Spleen (tissue), 11 donors: ENCODE data around the gene TIGIT. TPM values are rescaled to one million over a fixed set of nuclear protein-coding genes. Genes with fewer than 3 reads are reported as not detected.
A peak's percentile ranks its signal among the peaks of the same experiment; 100 is the strongest.

ENCODE experiments used
- DNase-seq: peaks from one replicate; pipeline ENCODE4 v3.0.0-alpha.2; 2020
- H3K27ac ChIP-seq, 8 donors: fragments of 200-600 bp; sonication (generic) in 7 of 8; 1 replicate in 4 of 8; 2 replicates in 4 of 8; pipeline versions ENCODE4 v1.5.0 to v1.8.0; 2016 to 2021; ENCODE audit warnings: inconsistent platforms in 4 of 8, mild to moderate bottlenecking in 4 of 8, moderate library complexity in 1 of 8
- H3K27me3 ChIP-seq, 7 donors: fragments of 200-600 bp; sonication (generic) in 6 of 7; replicated peaks in 1 of 7; 1 replicate in 4 of 7; 2 replicates in 3 of 7; pipeline versions ENCODE4 v1.5.0 to v1.8.0; 2016 to 2021; ENCODE audit warnings: inconsistent platforms in 3 of 7, mild to moderate bottlenecking in 1 of 7
- H3K36me3 ChIP-seq, 6 donors: fragments of 200-600 bp; sonication (generic) in 5 of 6; 1 replicate in 4 of 6; 2 replicates in 2 of 6; pipeline versions ENCODE4 v1.5.0 to v1.8.0; 2016 to 2021; ENCODE audit warnings: inconsistent platforms in 2 of 6
- H3K4me1 ChIP-seq, 6 donors: fragments of 200-600 bp; sonication (generic) in 5 of 6; 1 replicate in 3 of 6; 2 replicates in 3 of 6; pipeline versions ENCODE4 v1.5.0 to v1.8.0; 2016 to 2021; ENCODE audit warnings: inconsistent platforms in 3 of 6
- H3K4me3 ChIP-seq, 8 donors: fragments of 200-600 bp; sonication (generic) in 7 of 8; 1 replicate in 4 of 8; 2 replicates in 4 of 8; pipeline versions ENCODE4 v1.5.0 to v1.8.0; 2016 to 2021; ENCODE audit warnings: inconsistent platforms in 4 of 8, mild to moderate bottlenecking in 4 of 8, moderate library complexity in 2 of 8
- H3K9me3 ChIP-seq, 8 donors: fragments of 200-600 bp; sonication (generic) in 7 of 8; 1 replicate in 4 of 8; 2 replicates in 4 of 8; pipeline versions ENCODE4 v1.5.0 to v1.8.0; 2016 to 2021; ENCODE audit warnings: inconsistent platforms in 4 of 8
- POLR2A ChIP-seq, 3 donors: fragments of 450-650 bp; IDR thresholded peaks; one replicate each; pipeline ENCODE4 v1.5.1; 2017; ENCODE audit warnings: antibody characterized with exemption in 3 of 3, mild to moderate bottlenecking in 1 of 3
- POLR2AphosphoS5 ChIP-seq, 3 donors: sonication (generic); formaldehyde crosslinking; IDR thresholded peaks; one replicate each; pipeline ENCODE4 v1.5.1; 2017; ENCODE audit warnings: antibody characterized with exemption in 3 of 3
- WGBS, 5 donors: extraction: QIAGEN DNeasy Blood & Tissue Kit in 3 of 5; methylation state at CpG; one replicate each; pipeline versions ENCODE4 v1.1.5 to v1.1.7; 2013 to 2018; 5-methylcytosine and 5-hydroxymethylcytosine counted together
- intact Hi-C: fragments of 100-400 bp; cut with DNase I; formaldehyde crosslinking; loops from one replicate; pipeline ENCODE4 v1.15.0; 2023; ENCODE audit warnings: low total_unique reads
- polyA plus RNA-seq, 3 donors: library from polyadenylated mRNA; stranded (reverse); fragments of 200-250 nt; gene quantifications; one replicate each; pipeline ENCODE4 v1.2.1, GENCODE V29; 2013
- total RNA-seq, 7 donors: library from RNA; depleted of rRNA in 3 of 7; stranded (reverse); fragments of >200 nt in 3 of 7; fragmentation: NEBNext Ultra II Directional in 4 of 7; extraction: Animal tissue kit (Norgen Biotek cat#: 25700) in 4 of 7; gene quantifications; one replicate each; pipeline versions ENCODE4 v1.1.0 to v1.2.1, GENCODE V29; 2016 to 2021
- TF ChIP-seq, protein P1 (sequence below), 11 experiments: fragments of 200-600 bp in 7 of 11; fragments of 450-650 bp in 4 of 11; sonication (generic) in 4 of 11; IDR thresholded peaks in 8 of 11; conservative IDR thresholded peaks in 3 of 11; 1 replicate in 7 of 11; 2 replicates in 4 of 11; pipeline versions ENCODE4 v1.4.0 to v1.8.0; 2016 to 2021; ENCODE audit warnings: antibody characterized with exemption in 11 of 11, inconsistent platforms in 4 of 11, mild to moderate bottlenecking in 1 of 11
- donor health status: healthy with polysubstance abuse.
- donor health status: DM: no; HTN: no; CAD: no; lungs with moderate emphysema.
- donor health status: DM: no; HTN: no; CAD: no.
- donor health status: Bipolar disorder and iron deficiency.
- donor health status: healthy.
- donor health status: DM: no; HTN: no; CAD: no.
- donor health status: DM: yes; HTN: yes; CAD: no.

TIGIT gene
- total and polyA plus RNA-seq, 10 donors = 4.2 to 22.0 (median 11.3) TPM

DNA sequence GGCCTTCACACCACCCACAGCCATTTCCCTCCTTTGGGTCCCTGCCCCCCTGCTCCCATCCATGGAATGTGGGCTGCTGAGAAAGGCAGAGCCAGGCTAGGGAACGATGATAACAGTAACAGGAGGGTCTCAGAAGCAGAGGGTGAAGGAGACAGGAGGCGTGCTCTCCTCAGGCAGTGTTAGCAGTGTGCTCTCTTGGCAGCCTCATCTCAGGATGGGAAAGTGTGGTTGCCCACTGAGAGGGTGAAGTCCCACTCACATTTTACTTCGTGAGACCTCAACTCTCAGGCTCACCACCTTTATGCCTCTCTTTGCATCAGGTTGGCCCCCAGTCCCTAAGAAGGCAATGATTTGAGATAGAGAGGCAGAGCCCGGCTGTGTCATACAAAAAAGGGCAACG lies 24.5 kb downstream of the TIGIT start:
- H3K4me3 ChIP-seq = no peak overlapping the region
- no peak for DNase-seq
- H3K9me3 ChIP-seq = no peaks in the 10 kb centered on the region
- intact Hi-C loops = no loop called here
- peaks cover 0 to 30% (median 1%) of the 10 kb centered on the region in 6 donors for H3K4me1 ChIP-seq
- H3K36me3 ChIP-seq = peaks cover 0 to 7% (median 0%) of the 10 kb centered on the region in 6 donors
- no peaks in the 10 kb centered on the region for H3K27me3 ChIP-seq
- H3K27ac ChIP-seq = peak overlapping the region in 5 of 8 donors; percentile 10 to 67 (median 28)
- WGBS, 5 donors = 85 to 89% (median 88%) methylated on average over 5 of the region's 5 CpGs
- peak in 1 of 3 donors; percentile 10 for TF ChIP-seq POLR2AphosphoS5 (IDR thresholded peaks at IDR 0.05)
- TF ChIP-seq, protein P1, sequence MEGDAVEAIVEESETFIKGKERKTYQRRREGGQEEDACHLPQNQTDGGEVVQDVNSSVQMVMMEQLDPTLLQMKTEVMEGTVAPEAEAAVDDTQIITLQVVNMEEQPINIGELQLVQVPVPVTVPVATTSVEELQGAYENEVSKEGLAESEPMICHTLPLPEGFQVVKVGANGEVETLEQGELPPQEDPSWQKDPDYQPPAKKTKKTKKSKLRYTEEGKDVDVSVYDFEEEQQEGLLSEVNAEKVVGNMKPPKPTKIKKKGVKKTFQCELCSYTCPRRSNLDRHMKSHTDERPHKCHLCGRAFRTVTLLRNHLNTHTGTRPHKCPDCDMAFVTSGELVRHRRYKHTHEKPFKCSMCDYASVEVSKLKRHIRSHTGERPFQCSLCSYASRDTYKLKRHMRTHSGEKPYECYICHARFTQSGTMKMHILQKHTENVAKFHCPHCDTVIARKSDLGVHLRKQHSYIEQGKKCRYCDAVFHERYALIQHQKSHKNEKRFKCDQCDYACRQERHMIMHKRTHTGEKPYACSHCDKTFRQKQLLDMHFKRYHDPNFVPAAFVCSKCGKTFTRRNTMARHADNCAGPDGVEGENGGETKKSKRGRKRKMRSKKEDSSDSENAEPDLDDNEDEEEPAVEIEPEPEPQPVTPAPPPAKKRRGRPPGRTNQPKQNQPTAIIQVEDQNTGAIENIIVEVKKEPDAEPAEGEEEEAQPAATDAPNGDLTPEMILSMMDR (IDR thresholded peaks at IDR 0.05 in 8 of 11, conservative IDR thresholded peaks at IDR 0.05 in 3 of 11) = no peak

DNA sequence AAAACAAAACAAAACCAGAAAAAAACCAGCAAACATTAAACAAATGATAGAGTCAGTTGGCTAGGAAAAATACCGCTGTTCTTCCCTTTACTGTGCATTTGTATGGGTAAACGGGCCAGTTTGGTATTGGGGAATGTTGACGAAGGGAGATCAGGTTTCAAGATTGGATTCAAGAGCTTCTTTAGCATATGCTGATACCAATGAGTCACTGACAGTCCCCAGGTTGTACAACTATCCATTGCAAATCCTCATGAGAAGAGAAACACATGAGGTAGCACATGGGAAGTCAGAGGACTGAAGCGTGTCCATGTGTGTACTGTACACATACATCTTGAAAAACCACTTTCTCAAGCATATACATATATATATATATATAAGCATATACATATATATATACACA lies 25.6 kb downstream of the TIGIT start:
- Histone ChIP-seq H3K36me3 (peaks cover 0 to 7% (median 0%) of the 10 kb centered on the region in 6 donors), H3K9me3 (no peaks in the 10 kb centered on the region), H3K27me3 (no peaks in the 10 kb centered on the region), H3K27ac (no peak overlapping the region), H3K4me3 (no peak overlapping the region), H3K4me1 (peaks cover 0 to 38% (median 1%) of the 10 kb centered on the region in 6 donors)
- TF ChIP-seq POLR2A (IDR thresholded peaks at IDR 0.05) (no peak), POLR2AphosphoS5 (IDR thresholded peaks at IDR 0.05) (no peak)
- TF ChIP-seq, protein P1 (IDR thresholded peaks at IDR 0.05 in 8 of 11, conservative IDR thresholded peaks at IDR 0.05 in 3 of 11) = no peak
- DNase-seq = no peak
- 91 to 97% (median 91%) methylated on average over 4 of the region's 4 CpGs for WGBS, 5 donors
- intact Hi-C loops = no loop called here

DNA sequence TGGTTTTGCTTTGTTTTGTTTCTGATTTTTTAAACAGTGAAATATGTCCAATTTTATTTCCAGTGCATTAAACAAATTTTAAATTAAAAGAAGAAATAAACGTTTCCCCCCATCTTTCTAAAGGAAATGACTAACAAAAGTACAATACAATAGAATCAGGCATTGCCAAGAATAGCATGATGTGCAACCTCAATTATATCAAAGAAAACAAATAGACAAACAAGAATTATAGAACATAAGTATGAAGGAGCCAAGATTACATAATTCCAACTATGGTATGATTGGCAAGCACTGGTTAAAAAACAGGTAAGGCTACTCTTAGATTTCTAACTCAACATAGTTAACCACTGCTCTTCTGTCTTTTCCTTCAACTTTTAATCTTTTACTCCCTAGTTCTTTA lies 26.4 kb downstream of the TIGIT start:
- no peaks in the 10 kb centered on the region for H3K9me3 ChIP-seq
- H3K27me3 ChIP-seq = no peaks in the 10 kb centered on the region
- no peak overlapping the region for H3K27ac ChIP-seq
- peaks cover 0 to 43% (median 0%) of the 10 kb centered on the region in 6 donors for H3K4me1 ChIP-seq
- no peak for DNase-seq
- intact Hi-C loops = no loop called here
- 49 to 73% (median 60%) methylated on average over 1 of the region's 1 CpG for WGBS, 5 donors
- peaks cover 0 to 7% (median 0%) of the 10 kb centered on the region in 6 donors for H3K36me3 ChIP-seq
- TF ChIP-seq POLR2A (IDR thresholded peaks at IDR 0.05) (no peak), POLR2AphosphoS5 (IDR thresholded peaks at IDR 0.05) (no peak)
- TF ChIP-seq, protein P1 (IDR thresholded peaks at IDR 0.05 in 8 of 11, conservative IDR thresholded peaks at IDR 0.05 in 3 of 11) = no peak
- no peak overlapping the region for H3K4me3 ChIP-seq

DNA sequence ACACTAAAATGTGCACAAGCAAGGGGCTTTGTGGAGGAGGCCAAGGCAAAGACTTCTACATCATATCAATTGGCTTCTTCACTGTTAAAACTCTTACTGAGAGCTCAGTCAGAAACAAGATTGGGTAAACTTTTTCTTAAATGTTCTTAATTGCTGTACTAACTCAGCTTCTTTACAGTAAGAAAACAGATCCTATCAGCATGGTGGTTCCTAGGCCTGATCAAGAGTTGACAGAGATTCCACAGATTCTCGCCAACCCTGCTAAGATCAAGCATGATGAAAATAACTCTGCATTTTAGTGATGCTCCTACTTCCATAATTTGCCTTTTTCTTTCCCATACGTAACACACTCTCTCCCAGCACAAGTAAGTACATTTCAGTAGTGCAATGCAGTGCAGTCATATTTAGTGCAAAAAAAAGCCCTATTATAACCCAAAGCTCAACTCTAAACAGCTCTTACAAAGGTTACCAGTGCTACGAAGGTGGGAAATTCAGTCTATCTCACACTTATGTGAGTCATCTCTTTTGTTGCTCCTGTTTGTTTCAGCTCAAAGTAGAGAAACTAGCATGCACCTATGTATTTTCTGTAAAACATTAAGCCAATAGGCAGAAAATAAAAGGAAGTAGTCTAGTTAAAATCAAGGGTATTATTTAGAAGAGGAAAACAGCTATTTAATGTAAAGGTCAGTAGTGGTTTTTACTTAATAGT lies 29.9 kb downstream of the TIGIT start:
- intact Hi-C loops = no loop called here
- TF ChIP-seq, protein P1 (IDR thresholded peaks at IDR 0.05 in 8 of 11, conservative IDR thresholded peaks at IDR 0.05 in 3 of 11) = no peak
- TF ChIP-seq POLR2A (IDR thresholded peaks at IDR 0.05) (no peak), POLR2AphosphoS5 (IDR thresholded peaks at IDR 0.05) (no peak)

More for the DNA sequence above, 29.9 kb downstream of the TIGIT start:
- no peaks in the 10 kb centered on the region for H3K27me3 ChIP-seq
- H3K36me3 ChIP-seq = no peaks in the 10 kb centered on the region
- WGBS, 5 donors = 84 to 88% (median 86%) methylated on average over 3 of the region's 3 CpGs
- H3K27ac ChIP-seq = peak overlapping the region in 5 of 8 donors; percentile 12 to 55 (median 34)
- no peak for DNase-seq
- no peaks in the 10 kb centered on the region for H3K9me3 ChIP-seq
- H3K4me3 ChIP-seq = no peak overlapping the region
- peaks cover 0 to 55% (median 0%) of the 10 kb centered on the region in 6 donors for H3K4me1 ChIP-seq
